Stimulated activated CD8-positive, alpha-beta memory T cell treated with anti-CD3 and anti-CD28 coated beads, Interleukin-15, amount 100 ng/mL, for 48 hours (primary cell): ENCODE measurements around the gene PRICKLE1.

Source experiments
- DNase-seq, 2 donors: peaks; one replicate each; pipeline ENCODE4 v3.0.0-alpha.2; 2020; ENCODE audit warnings: low read depth in 2 of 2

The PRICKLE1 gene

DNA sequence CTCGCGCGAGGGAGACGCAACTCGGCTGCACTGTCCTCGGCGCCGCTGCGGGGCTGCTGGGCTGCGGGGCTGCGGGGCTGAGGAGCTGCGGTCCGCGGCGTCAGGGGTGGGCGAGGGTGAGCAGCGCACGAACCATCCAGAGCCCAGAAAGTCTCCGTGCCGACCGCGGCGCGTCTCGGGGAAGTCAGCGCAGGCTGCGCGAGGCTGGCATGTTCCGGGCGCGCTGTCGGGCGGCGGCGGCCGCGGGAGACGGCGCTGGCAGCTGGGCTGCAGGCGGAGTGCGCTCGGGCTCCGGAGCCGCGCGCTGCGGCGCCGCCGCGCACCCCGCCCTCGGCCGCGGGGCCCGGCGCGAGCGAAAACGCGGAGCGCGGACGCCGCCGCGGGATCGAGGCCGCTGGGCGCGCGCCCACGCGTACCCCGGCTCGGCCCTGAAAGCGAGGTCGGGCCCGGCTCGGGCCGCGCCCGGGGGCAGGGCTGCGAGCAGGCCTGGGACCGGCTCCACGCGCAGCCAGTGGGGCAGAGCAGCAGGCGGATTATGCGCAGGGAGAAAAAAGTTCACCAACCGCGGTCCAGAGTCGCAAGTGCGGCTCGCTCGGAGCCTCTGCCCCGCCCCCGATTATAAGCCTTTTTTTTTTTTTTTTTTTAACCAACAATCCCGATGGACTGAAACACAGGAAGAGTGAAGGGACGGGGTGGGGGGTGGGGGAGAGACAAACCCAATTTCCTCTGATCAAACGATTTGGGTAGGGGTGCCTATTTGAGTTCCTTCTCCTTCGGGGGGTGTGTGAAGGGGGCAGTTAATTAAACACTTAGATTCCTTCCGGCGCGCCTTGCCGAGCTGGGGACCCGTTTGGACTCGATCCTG, at the start of gene PRICKLE1:
Gene PRICKLE1, minus strand, starts transcription at position 282 of the 865 bp plus-strand sequence. CDS start 117,230 bp downstream, outside the sequence.
- peak; percentile 8 for DNase-seq

DNA sequence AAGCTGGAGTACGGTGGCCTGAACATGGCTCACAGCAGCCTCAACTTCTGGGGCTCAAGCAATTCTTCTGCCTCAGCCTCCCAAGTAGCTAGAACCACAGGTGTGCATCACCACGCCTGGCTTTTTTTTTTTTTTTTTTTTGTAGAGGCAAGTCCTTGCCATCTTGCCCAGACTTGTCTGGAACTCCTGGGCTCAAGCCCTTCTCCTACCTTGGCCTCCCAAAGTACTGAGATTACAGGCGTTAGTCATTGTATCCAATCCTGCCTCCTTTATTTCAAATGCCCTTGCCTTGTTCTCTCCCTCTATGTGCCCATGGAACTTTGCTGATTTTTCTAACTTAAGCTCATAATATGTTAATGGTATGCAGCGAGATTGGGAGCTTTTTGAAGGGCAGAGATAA, 49.2 kb upstream of the PRICKLE1 start:
- no peak for DNase-seq

DNA sequence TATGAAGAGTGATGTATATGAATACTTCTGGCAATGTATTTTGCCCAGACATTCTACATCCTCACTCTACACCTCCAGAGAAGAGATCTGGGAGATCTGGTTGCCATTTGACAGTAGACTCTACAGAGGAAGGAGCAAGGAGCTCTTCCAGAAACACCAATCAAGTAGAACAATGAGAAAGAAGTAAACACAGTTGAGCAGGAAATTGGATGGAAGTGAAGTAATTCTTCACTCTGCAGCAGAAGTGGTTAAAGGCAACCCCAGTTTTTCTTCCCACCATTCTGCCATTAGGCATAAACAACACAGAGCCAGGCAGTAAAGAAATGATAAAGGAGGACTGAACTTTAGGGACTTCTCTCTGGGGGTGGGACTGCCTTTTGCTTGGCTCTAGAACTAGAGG, 48.5 kb upstream of the PRICKLE1 start:
- DNase-seq = no peak

DNA sequence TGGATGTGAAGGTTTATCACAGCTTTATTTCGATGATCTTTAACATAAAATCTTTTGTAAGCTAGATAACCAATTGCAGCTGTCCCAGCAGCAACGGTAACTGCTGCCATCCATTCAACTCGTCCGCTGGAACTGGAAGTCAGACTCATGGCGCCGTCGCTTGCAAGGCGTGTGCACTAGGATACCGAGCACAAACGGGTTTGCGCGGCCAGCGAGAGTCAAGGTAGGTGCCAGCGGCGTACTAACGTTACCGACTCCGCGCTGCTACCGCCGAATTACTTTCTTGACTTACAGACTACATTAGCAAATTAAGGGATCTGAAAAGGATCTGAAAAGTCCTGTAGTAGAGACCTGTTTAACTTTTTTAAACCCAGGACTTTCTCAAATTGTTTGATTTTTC, 47.4 kb upstream of the PRICKLE1 start:
- DNase-seq = no peak

DNA sequence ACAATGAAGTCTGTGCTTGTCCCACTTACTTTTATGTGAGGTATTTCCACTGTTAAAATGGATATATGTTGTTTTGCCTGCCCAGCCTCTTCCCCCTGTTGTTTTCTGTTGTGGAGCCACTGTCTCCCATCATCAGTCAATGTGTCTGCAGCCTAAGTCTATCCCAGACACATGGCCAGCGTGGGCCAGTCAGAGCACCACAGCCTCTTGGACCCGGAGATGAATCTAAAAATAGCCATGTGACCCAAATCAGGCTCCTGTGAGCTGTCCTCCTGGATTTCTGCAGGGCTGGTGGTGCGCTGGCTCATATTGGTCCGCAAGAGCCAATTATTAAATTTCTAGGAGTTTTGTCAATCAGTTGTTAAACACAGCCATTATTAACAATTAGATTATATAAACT, 44.0 kb upstream of the PRICKLE1 start:
- DNase-seq = no peak

DNA sequence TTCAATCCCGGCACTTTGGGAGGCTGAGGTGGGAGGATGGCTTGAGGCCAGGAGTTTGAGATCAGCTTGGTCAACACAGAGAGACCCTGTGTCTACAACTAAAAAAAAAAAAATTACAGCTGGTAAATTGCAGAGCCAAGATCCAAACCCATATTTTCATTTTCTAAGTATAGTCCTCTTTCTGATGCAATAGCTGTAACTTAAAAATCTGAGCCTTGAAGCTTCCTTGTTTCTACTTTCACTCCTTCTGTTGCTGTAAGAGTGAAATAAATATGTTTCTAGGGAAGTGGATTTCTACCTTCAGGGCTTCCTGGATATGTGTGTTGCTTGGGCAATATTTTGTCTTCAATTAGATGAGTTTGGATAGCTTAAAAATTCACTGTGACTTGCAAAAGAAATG, 42.0 kb upstream of the PRICKLE1 start:
- DNase-seq = no peak

DNA sequence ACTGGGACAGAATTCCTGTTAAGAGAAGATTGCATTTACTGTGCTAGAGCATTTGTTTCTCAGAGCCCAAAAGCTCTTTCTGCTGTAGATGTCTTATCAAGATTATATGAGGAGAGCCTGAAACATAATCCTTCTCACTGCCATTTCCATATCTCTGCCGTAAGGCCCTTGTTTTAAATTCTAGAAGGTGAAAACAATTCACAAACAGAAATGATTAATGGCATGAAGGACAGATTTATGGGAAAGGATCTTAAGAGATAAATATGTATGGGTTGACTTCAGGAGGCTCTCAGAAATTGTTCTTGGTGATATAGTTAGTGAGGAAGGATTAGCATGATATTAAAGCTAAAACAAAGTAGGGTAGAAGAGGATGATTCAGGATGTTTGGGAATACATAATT, 40.8 kb upstream of the PRICKLE1 start:
- no peak for DNase-seq

DNA sequence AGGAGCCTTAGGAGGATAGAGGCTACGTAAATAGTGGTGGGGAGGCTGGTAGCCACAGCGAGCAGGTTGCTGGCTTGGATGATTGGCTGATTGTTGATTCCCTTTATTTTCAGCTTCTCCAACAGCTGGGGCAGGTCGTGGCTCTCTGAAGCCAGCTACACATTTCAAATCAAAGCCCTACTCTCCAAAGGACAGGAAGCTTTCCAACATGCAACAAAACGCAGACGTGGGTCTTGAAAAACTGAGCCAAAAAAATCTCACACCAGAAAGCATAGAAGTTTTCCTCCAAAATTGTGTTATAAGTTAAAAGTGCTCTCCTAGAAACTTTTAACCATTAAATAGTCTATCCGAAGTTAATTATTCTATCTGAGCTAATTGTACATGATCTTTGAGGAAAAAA, 37.6 kb upstream of the PRICKLE1 start:
- DNase-seq = no peak

DNA sequence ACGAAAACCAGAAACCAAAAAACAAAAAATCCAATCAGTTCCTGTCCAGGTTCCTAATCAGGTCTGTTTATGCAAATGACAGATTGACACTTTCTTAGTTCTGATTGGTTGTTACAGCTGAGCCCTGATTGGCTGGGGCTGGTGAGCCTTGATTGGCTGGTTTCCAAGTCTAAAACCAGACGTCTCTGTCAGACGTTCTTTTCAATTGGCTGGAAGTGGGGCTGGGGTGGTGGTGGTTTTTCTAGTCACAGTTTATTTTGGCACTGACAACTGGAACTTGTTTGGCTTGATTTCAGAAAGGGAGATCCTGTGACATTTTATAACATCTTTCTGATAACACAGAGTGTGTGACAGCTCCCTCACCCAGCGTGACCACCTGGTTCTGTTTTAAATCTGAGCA, 36.1 kb upstream of the PRICKLE1 start:
- no peak for DNase-seq

DNA sequence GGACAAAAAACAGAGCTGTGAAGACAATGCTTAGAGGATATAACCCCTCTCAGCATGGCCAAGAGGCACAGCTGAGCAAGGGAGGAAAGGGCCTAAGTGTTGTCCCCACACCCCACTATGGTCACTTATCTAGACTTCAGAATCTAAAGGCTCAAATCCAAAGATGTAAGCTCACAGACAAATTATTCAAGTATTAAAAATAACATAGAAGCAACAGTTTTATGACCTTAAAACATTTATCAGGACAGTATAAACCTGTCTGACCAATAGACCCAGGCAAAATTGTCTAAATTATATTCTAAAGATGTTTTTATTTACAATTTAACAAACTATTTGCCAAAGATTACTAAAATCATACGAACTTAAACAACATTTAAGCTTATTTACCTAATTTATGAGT, 28.1 kb upstream of the PRICKLE1 start:
- no peak for DNase-seq

DNA sequence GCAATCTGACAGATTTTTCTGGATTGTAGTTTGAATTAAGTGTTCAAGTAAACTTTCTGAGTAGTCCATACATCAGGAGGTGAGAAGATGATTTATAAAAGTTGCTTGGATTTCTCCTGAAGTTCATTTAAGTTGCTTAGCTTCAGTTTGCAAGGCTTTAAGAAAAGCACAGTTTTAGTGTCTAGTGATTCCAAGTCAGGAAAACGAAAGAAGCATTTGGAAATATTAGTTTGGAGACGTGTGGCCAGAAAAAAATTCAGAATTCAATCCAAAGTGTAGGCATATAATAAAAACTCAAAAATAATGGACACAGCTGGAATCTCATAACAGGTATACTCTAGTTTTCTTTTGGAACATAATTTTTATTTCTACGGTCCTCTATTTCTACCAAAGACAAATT, 25.5 kb upstream of the PRICKLE1 start:
- DNase-seq = no peak

DNA sequence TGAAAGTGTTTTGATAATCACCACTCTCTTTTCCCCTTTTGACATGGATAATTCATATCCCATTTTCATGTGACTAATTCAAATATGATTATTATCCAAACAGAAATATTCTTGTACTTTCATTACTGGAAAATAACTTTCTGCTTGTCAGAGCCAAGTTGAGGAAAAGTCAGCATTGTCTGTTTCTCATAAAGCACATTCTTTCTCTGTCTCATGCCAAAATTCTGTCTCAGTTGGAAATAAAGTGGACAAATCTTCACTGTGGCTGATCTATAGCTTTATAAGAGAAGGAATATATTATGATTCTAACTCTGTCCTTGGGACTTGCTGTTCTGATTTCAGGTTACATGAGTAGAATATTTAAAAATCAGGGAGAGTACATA, 22.7 kb upstream of the PRICKLE1 start:
- no peak for DNase-seq

DNA sequence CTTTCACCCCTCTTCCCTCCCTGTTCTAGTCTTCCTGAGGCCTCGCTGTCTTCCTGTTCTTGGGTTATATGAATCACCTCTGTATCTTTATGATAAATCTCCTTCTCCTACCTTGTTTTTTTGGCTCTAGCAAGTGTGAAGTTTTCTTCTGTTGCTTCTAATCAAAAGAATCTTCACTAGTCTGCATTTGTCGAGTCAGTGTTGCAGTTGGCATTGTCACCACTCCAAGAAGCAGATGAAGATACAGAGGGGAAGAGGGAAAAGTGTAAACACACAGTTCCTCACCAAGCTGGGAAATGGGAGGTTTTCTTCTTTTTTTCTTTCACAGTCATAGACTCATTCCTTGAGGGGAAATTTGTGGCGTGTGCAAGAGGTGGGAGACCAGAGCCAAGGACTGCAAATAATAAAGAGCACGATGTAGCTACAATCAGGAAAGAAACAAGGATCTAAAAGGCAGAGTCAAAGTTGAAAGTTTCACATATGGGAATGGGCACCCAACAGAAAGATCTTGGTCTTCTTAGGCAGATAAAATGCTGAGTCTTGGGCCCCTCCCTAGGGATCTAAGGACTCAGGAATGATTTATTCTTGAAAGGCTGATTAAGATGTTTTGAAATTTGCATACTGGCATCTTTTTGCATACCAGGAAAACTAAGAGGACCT, 22.2 kb upstream of the PRICKLE1 start:
- no peak for DNase-seq

DNA sequence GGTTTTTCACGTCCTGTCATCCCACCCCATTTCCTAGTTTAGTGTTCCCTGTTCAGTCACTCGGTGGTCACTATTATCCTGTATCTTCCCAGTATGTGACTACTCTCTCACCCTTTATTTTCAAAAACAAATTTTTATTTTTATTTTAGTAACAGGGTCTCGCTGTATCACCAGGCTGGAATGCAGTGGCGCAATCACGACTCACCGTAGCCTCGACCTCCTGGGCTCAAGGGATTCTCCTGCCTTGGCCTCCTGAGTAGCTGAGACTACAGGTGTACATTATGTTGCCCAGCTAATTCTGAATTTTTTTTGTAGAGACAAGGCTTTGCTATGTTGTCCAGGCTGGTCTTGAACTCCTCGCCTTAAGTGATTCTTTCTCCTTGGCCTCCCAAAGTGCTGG, 20.1 kb upstream of the PRICKLE1 start:
- no peak for DNase-seq

DNA sequence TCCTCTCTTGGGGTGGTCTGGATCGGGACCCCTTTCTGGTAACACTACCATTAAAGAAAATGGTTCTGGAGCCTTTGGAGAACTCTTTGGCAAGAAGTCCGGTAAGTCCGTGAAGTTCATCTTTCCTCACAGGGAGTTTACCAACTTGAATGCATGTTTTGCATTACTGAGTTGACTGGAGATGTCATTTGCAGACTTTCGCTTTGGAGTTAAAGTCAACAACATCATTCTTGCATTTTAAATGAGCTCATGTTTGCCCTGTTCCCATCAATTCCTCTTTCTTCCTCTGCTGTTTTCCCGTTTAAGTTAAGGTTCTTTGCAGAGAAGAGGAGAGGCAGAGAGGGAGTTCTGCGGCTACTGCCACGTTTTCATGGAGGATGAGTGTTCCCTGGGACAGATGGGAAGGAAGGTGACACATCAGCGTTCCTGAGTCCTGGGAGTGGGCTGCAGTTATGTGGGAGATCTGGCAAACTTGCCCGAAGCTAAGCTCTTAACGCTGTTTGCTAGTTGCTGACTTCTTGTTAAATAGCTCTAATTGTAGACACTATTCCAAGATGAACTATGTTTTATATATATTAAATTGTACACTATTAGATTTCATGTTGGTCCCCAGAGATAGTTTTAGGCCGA, 18.8 kb upstream of the PRICKLE1 start:
- DNase-seq = no peak

DNA sequence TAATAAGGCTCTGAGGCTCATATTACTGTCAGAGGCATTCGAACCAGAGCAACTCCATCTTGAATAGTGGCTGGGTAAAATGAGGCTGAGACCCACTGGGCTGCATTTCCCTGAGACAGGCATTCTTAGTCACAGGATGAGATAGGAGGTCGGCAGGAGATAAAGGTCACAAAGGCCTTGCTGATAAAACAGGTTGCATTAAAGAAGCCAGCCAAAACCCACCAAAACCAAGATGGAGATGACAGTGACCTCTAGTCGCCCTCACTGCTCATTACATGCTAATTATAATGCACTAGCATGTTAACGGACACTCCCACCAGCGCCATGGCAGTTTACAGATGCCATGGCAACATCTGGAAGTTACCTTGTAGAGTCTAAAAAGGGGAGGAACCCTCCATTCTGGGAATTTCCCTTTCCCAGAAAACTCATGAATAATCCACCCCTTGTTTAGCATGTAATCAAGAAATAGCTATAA, 18.1 kb upstream of the PRICKLE1 start:
- DNase-seq = no peak

DNA sequence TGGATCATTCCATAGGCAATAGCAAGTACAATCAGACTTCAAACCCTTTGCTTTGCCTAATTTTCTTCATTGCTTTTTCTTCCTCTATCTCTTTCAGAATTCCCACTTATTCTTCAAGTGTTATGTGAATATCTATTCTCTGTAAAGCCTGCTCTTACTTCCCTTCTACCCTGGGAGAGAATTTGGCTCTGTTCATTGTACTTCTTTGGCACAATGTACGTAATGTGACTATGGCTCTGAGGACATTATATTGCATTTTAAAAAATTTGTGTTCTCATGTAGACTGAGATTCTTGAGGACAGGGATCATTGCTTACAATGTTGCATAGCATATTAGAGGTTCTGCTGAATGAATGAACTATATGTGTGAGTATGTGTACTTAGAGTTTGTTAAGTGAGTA, 16.9 kb upstream of the PRICKLE1 start:
- no peak for DNase-seq

DNA sequence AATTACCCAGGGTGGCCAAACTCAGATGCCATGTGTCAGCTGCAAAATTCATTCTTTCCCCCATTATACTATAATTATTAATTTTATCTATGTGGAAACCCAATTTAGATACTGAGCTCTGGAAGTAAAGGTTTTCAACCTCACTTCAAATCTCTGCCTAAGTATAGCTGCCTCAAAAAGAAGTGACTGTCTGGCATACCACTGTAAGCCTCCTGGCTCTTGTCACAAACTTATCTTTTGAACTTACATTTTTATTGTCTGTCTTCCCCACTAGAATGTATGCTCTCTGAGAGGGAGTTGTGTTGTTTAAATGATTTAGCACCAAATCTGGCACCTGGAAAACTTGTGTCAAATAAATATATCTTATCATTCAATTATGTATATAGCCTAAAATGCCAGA, 16.1 kb upstream of the PRICKLE1 start:
- DNase-seq = no peak

DNA sequence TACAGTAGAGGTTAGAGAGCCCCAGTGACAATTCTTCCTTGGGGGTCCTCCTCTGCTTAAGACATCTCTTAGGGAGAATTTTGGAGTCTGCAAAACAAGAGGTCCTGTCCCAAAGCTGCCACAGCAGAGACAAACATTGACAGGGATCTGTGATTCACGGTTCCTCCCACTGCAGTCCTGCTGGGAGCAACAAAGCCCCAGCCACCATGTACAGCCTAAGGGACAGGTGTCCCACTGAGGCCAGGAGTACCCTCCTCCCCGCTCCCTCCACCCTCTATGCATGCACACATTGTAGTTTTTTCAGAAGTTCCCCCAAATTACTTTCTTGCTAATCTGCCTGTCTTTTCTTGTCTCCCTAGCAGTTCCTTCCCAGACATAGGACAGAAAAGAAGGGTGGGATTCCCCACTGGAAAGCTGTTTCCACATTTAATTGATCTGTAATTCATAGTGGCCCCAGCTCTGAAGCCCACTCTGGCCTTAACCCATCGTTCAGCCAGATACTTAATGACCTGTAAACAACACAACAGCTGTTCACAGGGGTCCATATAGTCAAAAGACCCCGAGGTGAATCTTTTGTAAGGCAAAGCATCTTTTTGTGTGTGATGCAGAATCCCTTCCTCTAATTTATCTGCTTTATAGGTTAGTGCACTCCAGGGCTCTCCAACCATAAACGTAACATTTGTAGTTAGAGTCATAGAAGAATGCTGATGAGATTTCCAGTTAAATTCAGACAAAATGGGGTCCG, 13.9 kb upstream of the PRICKLE1 start:
- no peak for DNase-seq

DNA sequence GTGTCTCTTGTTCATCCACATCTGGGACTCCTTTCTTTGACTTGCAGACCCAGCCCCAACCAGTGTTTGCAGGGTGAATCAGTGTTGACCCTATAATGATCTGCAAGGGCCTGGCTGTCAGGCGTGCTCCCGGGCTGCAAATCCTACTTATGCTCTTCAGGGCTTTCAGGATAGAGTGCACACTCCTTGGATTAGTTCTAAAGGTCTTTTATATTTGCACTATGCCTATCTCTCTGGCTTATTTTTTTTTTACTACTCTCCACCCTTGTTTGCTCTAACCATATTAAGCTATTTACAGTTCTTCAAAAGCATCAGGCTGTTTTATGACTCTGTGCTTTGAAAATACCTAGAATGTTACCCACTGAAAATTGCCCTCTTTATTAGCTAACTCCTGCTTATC, 4.3 kb upstream of the PRICKLE1 start:
- DNase-seq = no peak

DNA sequence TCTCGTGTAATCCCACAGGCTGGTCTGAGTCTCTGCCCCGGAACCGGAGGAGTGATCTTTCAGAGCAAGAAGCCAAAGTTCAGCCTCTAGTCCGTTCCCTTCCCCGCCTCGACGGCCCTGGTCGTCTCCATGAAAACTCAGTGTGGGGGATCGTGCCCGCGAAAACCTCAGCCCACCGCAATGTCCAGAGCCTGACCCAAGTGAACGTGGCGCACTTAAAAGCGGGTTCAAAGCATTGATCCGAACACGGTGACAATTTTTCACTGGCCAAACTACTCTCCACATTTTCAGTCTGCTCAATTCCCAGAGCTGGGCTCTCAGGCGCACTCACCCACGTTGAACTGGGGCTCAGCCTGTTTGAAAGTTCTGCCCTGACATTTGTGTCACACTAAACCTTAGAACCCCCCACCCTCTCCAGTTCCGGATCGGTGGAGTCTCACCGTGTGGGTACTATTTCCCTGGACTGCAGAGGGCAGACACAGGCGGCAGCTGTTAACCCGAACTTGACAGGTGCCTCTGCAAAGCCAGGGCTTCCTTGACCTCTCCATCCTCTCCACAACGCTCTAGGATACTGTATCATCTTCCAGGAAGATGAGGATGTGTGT, 886 bp upstream of the PRICKLE1 start:
- no peak for DNase-seq
